Breast epithelium (tissue), 3 donors: Measurements from ENCODE around the gene IGIP.

Experiments used
- POLR2A ChIP-seq: fragments of 450-650 bp; IDR thresholded peaks from one replicate; pipeline ENCODE4 v1.6.1; 2016; ENCODE audit warnings: antibody characterized with exemption, mild to moderate bottlenecking, moderate library complexity
- POLR2AphosphoS5 ChIP-seq, 3 donors: sonication (generic); formaldehyde crosslinking; IDR thresholded peaks; one replicate each; pipeline ENCODE4 v1.6.1; 2017; ENCODE audit warnings: antibody characterized with exemption in 3 of 3
- TF ChIP-seq, protein P1 (sequence below), 3 donors: fragments of 450-650 bp; IDR thresholded peaks; one replicate each; pipeline ENCODE4 v1.5.1; 2016 to 2017; ENCODE audit warnings: antibody characterized with exemption in 3 of 3, mild to moderate bottlenecking in 3 of 3, moderate library complexity in 3 of 3

DNA sequence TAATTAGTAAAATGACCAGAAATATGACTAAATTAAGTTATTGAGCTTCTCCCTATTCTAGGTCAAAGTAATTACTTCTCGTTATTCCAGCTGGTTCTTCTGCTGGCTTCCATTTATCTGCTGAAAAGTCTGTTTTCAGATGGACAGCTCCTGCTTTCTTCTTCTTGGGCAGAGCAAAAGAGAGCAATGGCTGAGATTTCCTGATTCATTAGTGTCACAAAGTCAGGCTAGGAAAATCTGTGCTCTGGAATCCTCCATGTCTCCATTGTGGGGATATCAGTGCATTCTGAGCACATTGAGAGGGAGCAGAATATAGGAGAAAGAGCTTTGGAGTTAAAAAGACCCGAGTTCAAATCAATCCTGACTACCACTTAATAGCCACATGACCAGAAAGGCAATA, 48.9 kb upstream of the IGIP start:
- TF ChIP-seq, protein P1, sequence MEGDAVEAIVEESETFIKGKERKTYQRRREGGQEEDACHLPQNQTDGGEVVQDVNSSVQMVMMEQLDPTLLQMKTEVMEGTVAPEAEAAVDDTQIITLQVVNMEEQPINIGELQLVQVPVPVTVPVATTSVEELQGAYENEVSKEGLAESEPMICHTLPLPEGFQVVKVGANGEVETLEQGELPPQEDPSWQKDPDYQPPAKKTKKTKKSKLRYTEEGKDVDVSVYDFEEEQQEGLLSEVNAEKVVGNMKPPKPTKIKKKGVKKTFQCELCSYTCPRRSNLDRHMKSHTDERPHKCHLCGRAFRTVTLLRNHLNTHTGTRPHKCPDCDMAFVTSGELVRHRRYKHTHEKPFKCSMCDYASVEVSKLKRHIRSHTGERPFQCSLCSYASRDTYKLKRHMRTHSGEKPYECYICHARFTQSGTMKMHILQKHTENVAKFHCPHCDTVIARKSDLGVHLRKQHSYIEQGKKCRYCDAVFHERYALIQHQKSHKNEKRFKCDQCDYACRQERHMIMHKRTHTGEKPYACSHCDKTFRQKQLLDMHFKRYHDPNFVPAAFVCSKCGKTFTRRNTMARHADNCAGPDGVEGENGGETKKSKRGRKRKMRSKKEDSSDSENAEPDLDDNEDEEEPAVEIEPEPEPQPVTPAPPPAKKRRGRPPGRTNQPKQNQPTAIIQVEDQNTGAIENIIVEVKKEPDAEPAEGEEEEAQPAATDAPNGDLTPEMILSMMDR (IDR thresholded peaks at IDR 0.05) = no peak
- TF ChIP-seq POLR2AphosphoS5 (IDR thresholded peaks at IDR 0.05) = no peak
- no peak for TF ChIP-seq POLR2A
